Calu3 (cell line): Measurements from ENCODE around the gene B3GNT8. TPM values are rescaled to one million over a fixed set of nuclear protein-coding genes. Genes with fewer than 3 reads are reported as not detected.

Experiments used
- BruUV-seq: library from RNA; stranded (reverse); fragments of 400-500 nt; replicated peaks from 2 replicates; lab custom pipeline; 2021; lab: Mats Ljungman, UMichigan
- CTCF ChIA-PET: fragments of 300-600 bp; sonication (Branson Sonifier 250); formaldehyde crosslinking; loops from one replicate; lab custom pipeline; 2022; ENCODE audit warnings: antibody characterized with exemption; lab: Charles Lee
- DNase-seq: peaks from one replicate; pipeline ENCODE4 v3.0.0; 2022
- H3K27ac Mint-ChIP-seq: one replicate; pipeline ENCODE4 v1.8.0; 2022; ENCODE audit warnings: mixed read lengths; ENCODE audit not compliant: unreplicated experiment
- H3K27me3 Mint-ChIP-seq: one replicate; pipeline ENCODE4 v1.8.0; 2022; ENCODE audit warnings: mixed read lengths; ENCODE audit not compliant: unreplicated experiment
- H3K36me3 Mint-ChIP-seq: one replicate; pipeline ENCODE4 v1.8.0; 2022; ENCODE audit warnings: mild to moderate bottlenecking, moderate library complexity, mixed read lengths; ENCODE audit not compliant: insufficient read depth, unreplicated experiment
- H3K4me1 Mint-ChIP-seq: one replicate; pipeline ENCODE4 v1.8.0; 2022; ENCODE audit warnings: mild to moderate bottlenecking, low read depth, mixed read lengths; ENCODE audit not compliant: unreplicated experiment
- H3K4me3 Mint-ChIP-seq: one replicate; pipeline ENCODE4 v1.8.0; 2022; ENCODE audit warnings: mild to moderate bottlenecking, low read depth, moderate library complexity, mixed read lengths; ENCODE audit not compliant: unreplicated experiment
- H3K9me3 Mint-ChIP-seq: one replicate; pipeline ENCODE4 v1.8.0; 2022; ENCODE audit warnings: low read depth, mixed read lengths; ENCODE audit not compliant: unreplicated experiment
- CTCF ChIP-seq: fragments of 200-600 bp; IDR thresholded peaks from one replicate; pipeline ENCODE4 v1.8.0; 2022; ENCODE audit warnings: antibody characterized with exemption; ENCODE audit not compliant: unreplicated experiment
- intact Hi-C: fragments of 100-400 bp; cut with micrococcal nuclease; formaldehyde crosslinking; loops from one replicate; pipeline ENCODE4 v1.10.0; 2022; ENCODE audit not compliant: unreplicated experiment
- total RNA-seq: library from RNA; stranded (reverse); gene quantifications from 2 replicates; pipeline ENCODE4 v1.2.3, GENCODE V29; 2022

B3GNT8 gene
- total RNA-seq, 1 experiment from 2014 or later, result 0.19 TPM

DNA sequence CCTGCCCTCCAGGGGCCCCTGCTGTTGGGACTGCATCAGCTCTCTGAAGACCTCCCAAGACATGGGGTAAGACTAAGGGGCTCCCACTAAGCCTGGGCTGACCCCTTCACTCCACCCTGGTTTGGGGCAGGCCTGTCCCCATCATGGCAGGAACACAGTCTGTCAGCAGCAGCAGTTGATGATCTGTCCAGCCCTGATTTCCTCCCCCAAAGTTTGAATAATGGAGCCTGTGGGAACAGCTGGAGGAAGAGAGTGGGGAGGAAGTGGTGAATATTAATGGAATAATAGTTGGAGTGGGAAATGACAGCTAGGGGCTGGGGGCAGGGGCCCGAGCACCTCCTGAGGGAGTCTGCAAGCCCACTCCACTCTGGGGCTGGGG lies 1.3 kb upstream of the B3GNT8 start:
- peaks cover 11% of the 10 kb centered on the region for H3K4me1 Mint-ChIP-seq
- BruUV-seq, result no TSS peak
- intact Hi-C loops, result no loop called here
- no peaks in the 10 kb centered on the region for H3K27me3 Mint-ChIP-seq
- H3K27ac Mint-ChIP-seq, result no peak overlapping the region
- H3K9me3 Mint-ChIP-seq, result no peaks in the 10 kb centered on the region
- H3K36me3 Mint-ChIP-seq, result peaks cover 35% of the 10 kb centered on the region
- no peak for DNase-seq
- TF ChIP-seq CTCF, result no peak
- no peak overlapping the region for H3K4me3 Mint-ChIP-seq
- CTCF ChIA-PET, result no interaction called here

GRCh38 chr19:41427647-41428480 lies 690 bp upstream of the B3GNT8 start:
- no peak for DNase-seq
- TF ChIP-seq CTCF, result no peak
- CTCF ChIA-PET, result no interaction called here
- H3K36me3 Mint-ChIP-seq, result peaks cover 29% of the 10 kb centered on the region
- no peaks in the 10 kb centered on the region for H3K27me3 Mint-ChIP-seq
- peaks cover 11% of the 10 kb centered on the region for H3K4me1 Mint-ChIP-seq
- no TSS peak for BruUV-seq
- no peaks in the 10 kb centered on the region for H3K9me3 Mint-ChIP-seq
- no peak overlapping the region for H3K27ac Mint-ChIP-seq
- intact Hi-C loops, result no loop called here
- H3K4me3 Mint-ChIP-seq, result no peak overlapping the region

DNA sequence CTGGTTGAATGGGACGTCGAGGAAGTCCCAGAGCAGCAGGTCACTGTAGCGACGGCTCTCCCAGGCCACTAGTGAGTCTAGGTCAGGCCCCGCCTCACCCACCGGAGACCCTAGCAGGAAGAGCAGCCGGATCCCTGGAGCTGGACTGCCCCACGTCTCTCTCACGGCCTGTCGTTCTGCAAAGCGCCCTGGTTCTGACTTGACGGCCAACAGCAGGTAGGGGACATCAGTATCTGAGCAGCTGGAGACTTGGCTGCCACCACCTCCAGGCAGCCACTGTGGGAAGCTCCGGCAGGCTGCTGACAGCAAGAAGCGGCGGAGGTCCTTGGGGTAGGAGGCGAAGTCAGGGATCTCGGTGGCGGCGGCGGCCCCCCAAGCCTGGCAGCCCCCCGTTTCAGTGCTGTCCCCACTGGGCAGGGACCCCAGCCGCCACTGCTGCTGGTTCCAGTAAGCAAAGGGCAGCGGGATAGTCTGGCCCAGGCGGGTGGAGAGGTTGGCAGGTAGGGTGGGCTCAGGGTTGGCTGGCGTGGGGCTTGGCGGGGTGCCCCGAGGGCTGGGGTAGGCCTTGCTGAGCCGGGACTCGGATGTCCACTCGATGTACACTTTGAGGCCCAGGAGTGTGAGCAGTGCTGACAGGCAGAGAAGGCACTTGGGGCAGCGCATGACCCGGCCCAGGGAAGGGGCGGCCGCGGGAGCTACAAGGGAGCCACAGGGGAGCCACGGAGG lies 895 bp downstream of the B3GNT8 start:
- intact Hi-C loops, result no loop called here

More for the DNA sequence above, 895 bp downstream of the B3GNT8 start:
- peaks cover 31% of the 10 kb centered on the region for H3K36me3 Mint-ChIP-seq
- CTCF ChIA-PET, result interaction anchor here (0.8 kb wide), 1 partner anchor 17 kb away, joined by 5 read pairs; no protein-coding TSS in a partner anchor
- DNase-seq, result no peak
- H3K4me3 Mint-ChIP-seq, result no peak overlapping the region
- H3K9me3 Mint-ChIP-seq, result no peaks in the 10 kb centered on the region
- peaks cover 11% of the 10 kb centered on the region for H3K4me1 Mint-ChIP-seq
- H3K27ac Mint-ChIP-seq, result peak overlapping the region; percentile 16
- TF ChIP-seq CTCF, result no peak
- H3K27me3 Mint-ChIP-seq, result no peaks in the 10 kb centered on the region
- no TSS peak for BruUV-seq
